GM12878 (cell line): ENCODE results near the gene COMMD1. TPM values are rescaled to one million over a fixed set of nuclear protein-coding genes. Genes with fewer than 3 reads are reported as not detected.
A peak's percentile ranks its signal among the peaks of the same experiment; 100 is the strongest.

Experiments used
- ATAC-seq: fragments of 200-7000 bp; cut with Tn5 transposase; 3 replicates; pipeline ENCODE4 v1.9.1; 2020; ENCODE audit warnings: mild to moderate bottlenecking, moderate library complexity
- BruUV-seq: library from RNA; stranded (reverse); fragments of 400-500 nt; replicated peaks from 2 replicates; lab custom pipeline; 2021; lab: Mats Ljungman, UMichigan
- CTCF ChIA-PET: fragments of 300-600 bp; sonication (Branson Sonifier 250); formaldehyde crosslinking; extraction: SDS; loops from one replicate; lab custom pipeline; 2021; ENCODE audit warnings: inconsistent platforms; lab: Yijun Ruan, JAX
- POLR2A ChIA-PET: fragments of 350-600 bp; formaldehyde crosslinking; extraction: SDS; loops from one replicate; lab custom pipeline; 2021; ENCODE audit warnings: inconsistent platforms; lab: Charles Lee
- RAD21 ChIA-PET: fragments of 300-600 bp; sonication (Branson Sonifier 250); formaldehyde crosslinking; loops from one replicate; lab custom pipeline; 2023; ENCODE audit warnings: antibody characterized with exemption; ENCODE audit not compliant: unreplicated experiment; lab: Charles Lee
- SMC1A ChIA-PET: fragments of 300-600 bp; sonication (Branson Sonifier 250); formaldehyde crosslinking; loops from one replicate; lab custom pipeline; 2023; ENCODE audit not compliant: unreplicated experiment, uncharacterized antibody; lab: Charles Lee
- DNase-seq: peaks from one replicate; pipeline ENCODE4 v3.0.0-alpha.2; 2011; ENCODE audit warnings: low read depth, low spot score
- FAIRE-seq: peaks from 3 replicates; lab custom pipeline; 2011; peaks lifted over from hg19 to GRCh38; lab: Jason Lieb, UNC
- H2AFZ ChIP-seq: 2 replicates; pipeline ENCODE4 v1.6.0; 2011; ENCODE audit warnings: low read depth, low read length, control low read depth; ENCODE audit not compliant: control insufficient read depth
- H3K27ac ChIP-seq: 2 replicates; pipeline ENCODE4 v1.5.1; 2011; ENCODE audit warnings: control low read depth; ENCODE audit not compliant: control insufficient read depth, insufficient read depth
- H3K27me3 ChIP-seq, 2 experiments: replicated peaks in 1 of 2; 2 replicates each; pipeline versions ENCODE4 v1.6.0 to v1.6.1; 2011; ENCODE audit warnings: low read length in 1 of 2; ENCODE audit not compliant: control insufficient read depth in 2 of 2, insufficient read depth in 2 of 2
- H3K36me3 ChIP-seq, 2 experiments: 2 replicates each; pipeline ENCODE4 v1.5.1; 2011; ENCODE audit warnings: low read length in 1 of 2; ENCODE audit not compliant: control insufficient read depth in 2 of 2, insufficient read depth in 2 of 2
- H3K4me1 ChIP-seq: 2 replicates; pipeline ENCODE4 v1.6.1; 2011; ENCODE audit warnings: mild to moderate bottlenecking, low read length, moderate library complexity, mixed read lengths; ENCODE audit not compliant: control insufficient read depth, insufficient read depth
- H3K4me2 ChIP-seq: 2 replicates; pipeline ENCODE4 v1.6.0; 2011; ENCODE audit warnings: control low read depth; ENCODE audit not compliant: control insufficient read depth, insufficient read depth
- H3K4me3 ChIP-seq: fragments of 200-600 bp; sonication (generic); 2 replicates; pipeline ENCODE4 v1.5.1; 2016
- H3K79me2 ChIP-seq: 2 replicates; pipeline ENCODE4 v1.6.0; 2011; ENCODE audit warnings: low read length; ENCODE audit not compliant: control insufficient read depth, insufficient read depth
- H3K9ac ChIP-seq: 2 replicates; pipeline ENCODE4 v1.8.0; 2011; ENCODE audit warnings: low read length, control low read depth, mixed read lengths; ENCODE audit not compliant: control insufficient read depth, insufficient read depth
- H3K9me3 ChIP-seq: replicated peaks from 3 replicates; pipeline ENCODE4 v1.5.1; 2011; ENCODE audit warnings: mild to moderate bottlenecking, low read length; ENCODE audit not compliant: control insufficient read depth, insufficient read depth
- H4K20me1 ChIP-seq: 2 replicates; pipeline ENCODE4 v1.6.0; 2011; ENCODE audit not compliant: control insufficient read depth, insufficient read depth
- IKZF2 ChIP-seq, 2 experiments: fragments of 450-650 bp; IDR thresholded peaks; 2 replicates each; pipeline ENCODE4 v1.6.1; 2017; ENCODE audit warnings: mild to moderate bottlenecking in 2 of 2, moderate library complexity in 2 of 2
- IRF4 ChIP-seq: IDR thresholded peaks from 2 replicates; pipeline ENCODE4 v1.6.1; 2011; ENCODE audit warnings: low read depth, low read length
- KAT2A ChIP-seq: conservative IDR thresholded peaks from 2 replicates; pipeline ENCODE4 v1.6.1; 2011; ENCODE audit warnings: low read depth, low read length; ENCODE audit not compliant: control insufficient read depth
- KDM1A ChIP-seq: fragments of 200-600 bp; sonication (generic); IDR thresholded peaks from 2 replicates; pipeline ENCODE4 v1.6.1; 2016; ENCODE audit warnings: borderline replicate concordance
- NFYB ChIP-seq: IDR thresholded peaks from 2 replicates; pipeline ENCODE4 v1.6.1; 2011; ENCODE audit warnings: low read depth, mild to moderate bottlenecking, low read length, improper control_type of control experiment, moderate library complexity; ENCODE audit not compliant: insufficient read depth
- NR2F1 ChIP-seq: fragments of 450-650 bp; conservative IDR thresholded peaks from 2 replicates; pipeline ENCODE4 v1.6.1; 2017; ENCODE audit warnings: mild to moderate bottlenecking
- NRF1 ChIP-seq: conservative IDR thresholded peaks from 2 replicates; pipeline ENCODE4 v1.6.1; 2011; ENCODE audit warnings: mild to moderate bottlenecking, low read depth, low read length, improper control_type of control experiment
- RAD51 ChIP-seq: fragments of 450-650 bp; IDR thresholded peaks from 2 replicates; pipeline ENCODE4 v1.6.1; 2016; ENCODE audit warnings: moderate library complexity, mild to moderate bottlenecking, inconsistent platforms
- SMARCA5 ChIP-seq: fragments of 450-650 bp; IDR thresholded peaks from 2 replicates; pipeline ENCODE4 v1.6.1; 2017; ENCODE audit warnings: mild to moderate bottlenecking
- TBL1XR1 ChIP-seq: IDR thresholded peaks from 2 replicates; pipeline ENCODE4 v1.6.1; 2012; ENCODE audit warnings: low read depth, low read length, improper control_type of control experiment
- TCF12 ChIP-seq: IDR thresholded peaks from 2 replicates; pipeline ENCODE4 v1.6.1; 2011; ENCODE audit warnings: low read depth, mild to moderate bottlenecking, low read length
- YBX1 ChIP-seq: fragments of 450-650 bp; IDR thresholded peaks from 2 replicates; pipeline ENCODE4 v1.6.1; 2016; ENCODE audit warnings: antibody characterized with exemption
- WGBS: methylation state at CpG from one replicate; pipeline ENCODE4 v1.1.6; 2016; ENCODE audit warnings: low lambda C conversion rate; ENCODE audit not compliant: insufficient replicate concordance, insufficient coverage; ENCODE audit errors: missing lambda C conversion rate; 5-methylcytosine and 5-hydroxymethylcytosine counted together
- in situ Hi-C: fragments of 300-500 bp; cut with MboI; formaldehyde crosslinking; loops from 9 replicates; pipeline ENCODE4 v1.14.3; 2018; ENCODE audit warnings: mixed read lengths
- intact Hi-C: fragments of 100-400 bp; cut with micrococcal nuclease; formaldehyde crosslinking; loops from one replicate; pipeline ENCODE4 v1.14.2; 2022; ENCODE audit not compliant: unreplicated experiment
- polyA plus RNA-seq, 11 experiments: library from polyadenylated mRNA; depleted of rRNA in 4 of 11; unstranded in 6 of 11; stranded (reverse) in 5 of 11; fragments of >200 nt; fragmentation: Nextera tagmentation in 4 of 11; fragmentation: Illumina TruSeq in 1 of 11; extraction: Ambion mirVana in 4 of 11; extraction: Trizol in 1 of 11; gene quantifications; 1 replicate in 1 of 11; 2 replicates in 10 of 11; pipeline versions ENCODE4 v1.2.1 to v1.2.3, GENCODE V29; 2011 to 2016; ENCODE audit warnings: inconsistent platforms in 2 of 11, missing spikeins in 2 of 11, low read depth in 1 of 11
- total RNA-seq, 4 experiments: library from RNA; depleted of rRNA in 3 of 4; stranded (reverse); fragments of >200 nt in 3 of 4; fragmentation: Illumina TruSeq in 1 of 4; extraction: Trizol in 1 of 4; gene quantifications; 2 replicates each; pipeline versions ENCODE4 v1.2.1 to v1.2.3, GENCODE V29; 2013 to 2021
- TF ChIP-seq, protein P1 (sequence below): fragments of 450-650 bp; IDR thresholded peaks from 2 replicates; pipeline ENCODE4 v1.6.1; 2018; ENCODE audit warnings: mild to moderate bottlenecking, low read depth, moderate library complexity; ENCODE audit not compliant: partially characterized antibody
- TF ChIP-seq, protein P2 (sequence below): IDR thresholded peaks from 2 replicates; pipeline ENCODE4 v1.6.1; 2012; ENCODE audit warnings: low read depth, low read length, improper control_type of control experiment
- TF ChIP-seq, protein P3 (sequence below): fragments of 450-650 bp; IDR thresholded peaks from 2 replicates; pipeline ENCODE4 v1.6.1; 2017; ENCODE audit warnings: mild to moderate bottlenecking
- TF ChIP-seq, protein P4 (sequence below): fragments of 450-650 bp; IDR thresholded peaks from 2 replicates; pipeline ENCODE4 v1.6.1; 2017; ENCODE audit warnings: borderline replicate concordance

Gene COMMD1
- total and polyA plus RNA-seq, 10 of the 15 experiments (the other 5 are each of a cell fraction or from before 2014, with no cell fraction given): 39.7 to 210 (median 53.7) TPM

DNA sequence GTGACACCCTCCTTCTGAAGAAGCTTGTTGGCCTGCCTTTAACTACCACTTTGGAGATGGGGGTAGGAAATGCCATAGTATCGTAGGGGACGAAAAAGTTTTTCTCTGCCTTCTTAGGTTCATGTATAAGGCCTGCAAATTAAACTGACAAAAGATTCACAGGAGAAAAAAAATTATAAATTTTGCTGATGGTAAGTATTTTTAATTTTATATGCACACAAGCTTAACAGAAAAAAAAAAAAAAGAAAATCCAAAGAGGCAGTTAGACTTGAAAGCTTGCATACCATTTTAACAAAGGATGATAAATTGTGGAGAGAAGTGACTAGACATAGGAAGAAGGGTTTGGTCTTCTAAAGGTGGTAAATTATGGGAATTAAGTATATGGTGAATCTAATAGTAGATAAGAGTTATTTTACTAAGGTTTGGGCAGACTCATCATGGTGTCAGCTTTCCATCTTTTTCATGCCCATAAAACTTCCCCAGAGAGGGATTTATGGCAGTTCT, 227.9 kb downstream of the COMMD1 start:
- no peak for ATAC-seq

More for the DNA sequence above, 227.9 kb downstream of the COMMD1 start:
- intact Hi-C loops: no loop called here
- CTCF ChIA-PET: interaction anchor here (0.7 to 1.1 kb wide), 3 partner anchors 11 to 91 kb away, joined by 4 to 5 read pairs (median 5); no protein-coding TSS in a partner anchor
- H3K27me3 ChIP-seq: no peaks in the 10 kb centered on the region
- no peak for TF ChIP-seq IRF4
- no peak for TF ChIP-seq RAD51
- TF ChIP-seq, protein P1, sequence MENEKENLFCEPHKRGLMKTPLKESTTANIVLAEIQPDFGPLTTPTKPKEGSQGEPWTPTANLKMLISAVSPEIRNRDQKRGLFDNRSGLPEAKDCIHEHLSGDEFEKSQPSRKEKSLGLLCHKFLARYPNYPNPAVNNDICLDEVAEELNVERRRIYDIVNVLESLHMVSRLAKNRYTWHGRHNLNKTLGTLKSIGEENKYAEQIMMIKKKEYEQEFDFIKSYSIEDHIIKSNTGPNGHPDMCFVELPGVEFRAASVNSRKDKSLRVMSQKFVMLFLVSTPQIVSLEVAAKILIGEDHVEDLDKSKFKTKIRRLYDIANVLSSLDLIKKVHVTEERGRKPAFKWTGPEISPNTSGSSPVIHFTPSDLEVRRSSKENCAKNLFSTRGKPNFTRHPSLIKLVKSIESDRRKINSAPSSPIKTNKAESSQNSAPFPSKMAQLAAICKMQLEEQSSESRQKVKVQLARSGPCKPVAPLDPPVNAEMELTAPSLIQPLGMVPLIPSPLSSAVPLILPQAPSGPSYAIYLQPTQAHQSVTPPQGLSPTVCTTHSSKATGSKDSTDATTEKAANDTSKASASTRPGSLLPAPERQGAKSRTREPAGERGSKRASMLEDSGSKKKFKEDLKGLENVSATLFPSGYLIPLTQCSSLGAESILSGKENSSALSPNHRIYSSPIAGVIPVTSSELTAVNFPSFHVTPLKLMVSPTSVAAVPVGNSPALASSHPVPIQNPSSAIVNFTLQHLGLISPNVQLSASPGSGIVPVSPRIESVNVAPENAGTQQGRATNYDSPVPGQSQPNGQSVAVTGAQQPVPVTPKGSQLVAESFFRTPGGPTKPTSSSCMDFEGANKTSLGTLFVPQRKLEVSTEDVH: no peak
- no peak for TF ChIP-seq IKZF2 (IDR thresholded peaks at IDR 0.05)
- no peak for TF ChIP-seq NRF1
- TF ChIP-seq, protein P2, sequence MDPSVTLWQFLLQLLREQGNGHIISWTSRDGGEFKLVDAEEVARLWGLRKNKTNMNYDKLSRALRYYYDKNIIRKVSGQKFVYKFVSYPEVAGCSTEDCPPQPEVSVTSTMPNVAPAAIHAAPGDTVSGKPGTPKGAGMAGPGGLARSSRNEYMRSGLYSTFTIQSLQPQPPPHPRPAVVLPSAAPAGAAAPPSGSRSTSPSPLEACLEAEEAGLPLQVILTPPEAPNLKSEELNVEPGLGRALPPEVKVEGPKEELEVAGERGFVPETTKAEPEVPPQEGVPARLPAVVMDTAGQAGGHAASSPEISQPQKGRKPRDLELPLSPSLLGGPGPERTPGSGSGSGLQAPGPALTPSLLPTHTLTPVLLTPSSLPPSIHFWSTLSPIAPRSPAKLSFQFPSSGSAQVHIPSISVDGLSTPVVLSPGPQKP: no peak
- TF ChIP-seq, protein P3, sequence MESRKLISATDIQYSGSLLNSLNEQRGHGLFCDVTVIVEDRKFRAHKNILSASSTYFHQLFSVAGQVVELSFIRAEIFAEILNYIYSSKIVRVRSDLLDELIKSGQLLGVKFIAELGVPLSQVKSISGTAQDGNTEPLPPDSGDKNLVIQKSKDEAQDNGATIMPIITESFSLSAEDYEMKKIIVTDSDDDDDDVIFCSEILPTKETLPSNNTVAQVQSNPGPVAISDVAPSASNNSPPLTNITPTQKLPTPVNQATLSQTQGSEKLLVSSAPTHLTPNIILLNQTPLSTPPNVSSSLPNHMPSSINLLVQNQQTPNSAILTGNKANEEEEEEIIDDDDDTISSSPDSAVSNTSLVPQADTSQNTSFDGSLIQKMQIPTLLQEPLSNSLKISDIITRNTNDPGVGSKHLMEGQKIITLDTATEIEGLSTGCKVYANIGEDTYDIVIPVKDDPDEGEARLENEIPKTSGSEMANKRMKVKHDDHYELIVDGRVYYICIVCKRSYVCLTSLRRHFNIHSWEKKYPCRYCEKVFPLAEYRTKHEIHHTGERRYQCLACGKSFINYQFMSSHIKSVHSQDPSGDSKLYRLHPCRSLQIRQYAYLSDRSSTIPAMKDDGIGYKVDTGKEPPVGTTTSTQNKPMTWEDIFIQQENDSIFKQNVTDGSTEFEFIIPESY: no peak
- TF ChIP-seq SMARCA5: no peak
- TF ChIP-seq TCF12: no peak
- no peak for TF ChIP-seq KAT2A
- no peak for TF ChIP-seq NR2F1
- TF ChIP-seq, protein P4, sequence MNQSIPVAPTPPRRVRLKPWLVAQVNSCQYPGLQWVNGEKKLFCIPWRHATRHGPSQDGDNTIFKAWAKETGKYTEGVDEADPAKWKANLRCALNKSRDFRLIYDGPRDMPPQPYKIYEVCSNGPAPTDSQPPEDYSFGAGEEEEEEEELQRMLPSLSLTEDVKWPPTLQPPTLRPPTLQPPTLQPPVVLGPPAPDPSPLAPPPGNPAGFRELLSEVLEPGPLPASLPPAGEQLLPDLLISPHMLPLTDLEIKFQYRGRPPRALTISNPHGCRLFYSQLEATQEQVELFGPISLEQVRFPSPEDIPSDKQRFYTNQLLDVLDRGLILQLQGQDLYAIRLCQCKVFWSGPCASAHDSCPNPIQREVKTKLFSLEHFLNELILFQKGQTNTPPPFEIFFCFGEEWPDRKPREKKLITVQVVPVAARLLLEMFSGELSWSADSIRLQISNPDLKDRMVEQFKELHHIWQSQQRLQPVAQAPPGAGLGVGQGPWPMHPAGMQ: no peak
- TF ChIP-seq NFYB: no peak
- no peak for TF ChIP-seq KDM1A
- TF ChIP-seq TBL1XR1: no peak
- no peak for TF ChIP-seq YBX1
- TF ChIP-seq, all 136 proteins: peak for 0
- Histone ChIP-seq H3K9me3 (no peaks in the 10 kb centered on the region; the same call in 2 of the 3 replicates), H2AFZ (no peak overlapping the region), H3K27ac (peak overlapping the region; percentile 41), H3K4me2 (no peak overlapping the region), H3K79me2 (peaks cover 18% of the 10 kb centered on the region), H3K36me3 (no peaks in the 10 kb centered on the region), H4K20me1 (no peaks in the 10 kb centered on the region), H3K4me1 (peaks cover 44% of the 10 kb centered on the region), H3K9ac (no peak overlapping the region), H3K4me3 (no peak overlapping the region)
- SMC1A ChIA-PET: interaction anchor here (0.6 to 7.9 kb wide), 16 partner anchors 10 to 1117 kb away, joined by 3 to 72 read pairs (median 3); no protein-coding TSS in a partner anchor
- FAIRE-seq (no peak), DNase-seq (no peak)
- in situ Hi-C loops: no loop called here
- POLR2A ChIA-PET: interaction anchor here (0.6 to 2.3 kb wide), 3 partner anchors 9 to 31 kb away, joined by 3 to 11 read pairs (median 9); no protein-coding TSS in a partner anchor
- BruUV-seq: no TSS peak
- WGBS: 100% methylated on average over 2 of the region's 2 CpGs
- RAD21 ChIA-PET: interaction anchor here (1.0 to 5.3 kb wide), 7 partner anchors 10 to 139 kb away, joined by 3 to 48 read pairs (median 5); no protein-coding TSS in a partner anchor
